ENCODE results near the gene TMEM150B.

TMEM150B gene

GRCh38 chr19:55303477-55303876, 21.7 kb downstream of the TMEM150B start:
- no peak overlapping the region for H3K4me3 Mint-ChIP-seq
- peaks cover 26% of the 10 kb centered on the region for H3K36me3 Mint-ChIP-seq (ENCODE audit: insufficient read depth)
- no peaks in the 10 kb centered on the region for H3K27me3 Mint-ChIP-seq
- H3K9me3 Mint-ChIP-seq = no peaks in the 10 kb centered on the region
- H3K27ac Mint-ChIP-seq = no peak overlapping the region
- peaks cover 4 to 24% of the 10 kb centered on the region in 2 donors for H3K4me1 Mint-ChIP-seq (ENCODE audit: low read depth in 2 of 2)
- ATAC-seq (replicated peaks) (no peak), DNase-seq (no peak)

GRCh38 chr19:55302318-55302703, 22.8 kb downstream of the TMEM150B start:
- H3K4me3 Mint-ChIP-seq = peak overlapping the region; percentile 75 to 84
- peaks cover 4 to 26% of the 10 kb centered on the region in 2 donors for H3K4me1 Mint-ChIP-seq (ENCODE audit: low read depth in 2 of 2)
- H3K36me3 Mint-ChIP-seq (ENCODE audit: insufficient read depth) = peaks cover 20% of the 10 kb centered on the region
- H3K9me3 Mint-ChIP-seq = no peaks in the 10 kb centered on the region
- peak overlapping the region; percentile 88 to 89 for H3K27ac Mint-ChIP-seq
- no peak for DNase-seq
- H3K27me3 Mint-ChIP-seq = no peaks in the 10 kb centered on the region
- no peak for ATAC-seq (replicated peaks)

- peak overlapping the region; percentile 75 to 84 for H3K4me3 Mint-ChIP-seq
- H3K27me3 Mint-ChIP-seq = no peaks in the 10 kb centered on the region
- peak; percentile 95 to 97 (median 96) for DNase-seq
- H3K4me1 Mint-ChIP-seq (ENCODE audit: low read depth in 2 of 2) = peaks cover 4 to 26% of the 10 kb centered on the region in 2 donors
- ATAC-seq (replicated peaks) = peak; percentile 76
- peaks cover 19% of the 10 kb centered on the region for H3K36me3 Mint-ChIP-seq (ENCODE audit: insufficient read depth)
- no peaks in the 10 kb centered on the region for H3K9me3 Mint-ChIP-seq
- H3K27ac Mint-ChIP-seq = peak overlapping the region; percentile 88 to 89
These were observed 23.5 kb downstream of the TMEM150B start for GRCh38 chr19:55301459-55302317.

GRCh38 chr19:55300886-55301458, 24.2 kb downstream of the TMEM150B start:
- Mint-ChIP-seq H3K36me3 (ENCODE audit: insufficient read depth) (peaks cover 19% of the 10 kb centered on the region), H3K4me3 (peak overlapping the region; percentile 75 to 84), H3K9me3 (no peaks in the 10 kb centered on the region), H3K27ac (peak overlapping the region in 1 of 2 donors; percentile 90), H3K27me3 (no peaks in the 10 kb centered on the region), H3K4me1 (ENCODE audit: low read depth in 2 of 2) (peaks cover 4 to 28% of the 10 kb centered on the region in 2 donors)
- DNase-seq = no peak
- no peak for ATAC-seq (replicated peaks)

- Mint-ChIP-seq H3K27me3 (no peaks in the 10 kb centered on the region), H3K4me3 (peak overlapping the region in 1 of 2 donors; percentile 28), H3K9me3 (no peaks in the 10 kb centered on the region), H3K36me3 (ENCODE audit: insufficient read depth) (peaks cover 19% of the 10 kb centered on the region), H3K27ac (peak overlapping the region in 1 of 2 donors; percentile 90), H3K4me1 (ENCODE audit: low read depth in 2 of 2) (peaks cover 4 to 25% of the 10 kb centered on the region in 2 donors)
- DNase-seq (no peak), ATAC-seq (replicated peaks) (no peak)
These were observed 25.1 kb downstream of the TMEM150B start for GRCh38 chr19:55299991-55300390.

GRCh38 chr19:55297267-55297666, 27.9 kb downstream of the TMEM150B start:
- Mint-ChIP-seq H3K36me3 (ENCODE audit: insufficient read depth) (peaks cover 24% of the 10 kb centered on the region), H3K4me3 (no peak overlapping the region), H3K27me3 (no peaks in the 10 kb centered on the region), H3K9me3 (no peaks in the 10 kb centered on the region), H3K4me1 (ENCODE audit: low read depth in 2 of 2) (peaks cover 4 to 25% of the 10 kb centered on the region in 2 donors), H3K27ac (peak overlapping the region in 1 of 2 donors; percentile 15)
- DNase-seq (no peak), ATAC-seq (replicated peaks) (no peak)

- no peaks in the 10 kb centered on the region for H3K27me3 Mint-ChIP-seq
- no peaks in the 10 kb centered on the region for H3K36me3 Mint-ChIP-seq (ENCODE audit: insufficient read depth)
- DNase-seq (no peak), ATAC-seq (replicated peaks) (no peak)
- H3K27ac Mint-ChIP-seq = no peak overlapping the region
- H3K4me1 Mint-ChIP-seq (ENCODE audit: low read depth in 2 of 2) = peaks cover 5 to 7% of the 10 kb centered on the region in 2 donors
- no peaks in the 10 kb centered on the region for H3K9me3 Mint-ChIP-seq
- H3K4me3 Mint-ChIP-seq = no peak overlapping the region
These were observed 35.9 kb downstream of the TMEM150B start for GRCh38 chr19:55289117-55289796.

- no peaks in the 10 kb centered on the region for H3K9me3 Mint-ChIP-seq
- no peak for DNase-seq
- peak overlapping the region in 1 of 2 donors; percentile 25 for H3K27ac Mint-ChIP-seq
- ATAC-seq (replicated peaks) = no peak
- H3K27me3 Mint-ChIP-seq = no peaks in the 10 kb centered on the region
- H3K4me1 Mint-ChIP-seq (ENCODE audit: low read depth in 2 of 2) = peaks cover 14 to 15% of the 10 kb centered on the region in 2 donors
- no peak overlapping the region for H3K4me3 Mint-ChIP-seq
- H3K36me3 Mint-ChIP-seq (ENCODE audit: insufficient read depth) = no peaks in the 10 kb centered on the region
These were observed 37.6 kb downstream of the TMEM150B start for GRCh38 chr19:55287361-55288079.

GRCh38 chr19:55285229-55285890, 39.8 kb downstream of the TMEM150B start:
- peaks cover 15 to 16% of the 10 kb centered on the region in 2 donors for H3K4me1 Mint-ChIP-seq (ENCODE audit: low read depth in 2 of 2)
- DNase-seq = no peak

GRCh38 chr19:55284405-55285058, 40.6 kb downstream of the TMEM150B start:
- Mint-ChIP-seq H3K4me3 (peak overlapping the region; percentile 48 to 62), H3K27ac (peak overlapping the region; percentile 62 to 66), H3K9me3 (no peaks in the 10 kb centered on the region), H3K27me3 (no peaks in the 10 kb centered on the region), H3K4me1 (ENCODE audit: low read depth in 2 of 2) (peaks cover 21 to 24% of the 10 kb centered on the region in 2 donors), H3K36me3 (ENCODE audit: insufficient read depth) (peaks cover 13% of the 10 kb centered on the region)
- ATAC-seq (replicated peaks) (no peak), DNase-seq (no peak)

More at GRCh38 chr19:55285229-55285890, 39.8 kb downstream of the TMEM150B start:
- peaks cover 6% of the 10 kb centered on the region for H3K36me3 Mint-ChIP-seq (ENCODE audit: insufficient read depth)
- peak overlapping the region; percentile 48 to 62 for H3K4me3 Mint-ChIP-seq
- no peak for ATAC-seq (replicated peaks)
- no peaks in the 10 kb centered on the region for H3K27me3 Mint-ChIP-seq
- H3K27ac Mint-ChIP-seq = peak overlapping the region; percentile 62 to 66
- no peaks in the 10 kb centered on the region for H3K9me3 Mint-ChIP-seq

- H3K4me1 Mint-ChIP-seq (ENCODE audit: low read depth in 2 of 2) = peaks cover 22 to 28% of the 10 kb centered on the region in 2 donors
- no peaks in the 10 kb centered on the region for H3K9me3 Mint-ChIP-seq
- ATAC-seq (replicated peaks) (no peak), DNase-seq (peak; percentile 35 to 49 (median 46))
- H3K27ac Mint-ChIP-seq = peak within 1 kb of the TSS; percentile 66 to 81
- no peaks in the 10 kb centered on the region for H3K27me3 Mint-ChIP-seq
- H3K4me3 Mint-ChIP-seq = peak within 1 kb of the TSS; percentile 62 to 65
- H3K36me3 Mint-ChIP-seq (ENCODE audit: insufficient read depth) = peaks cover 13% of the 10 kb centered on the region
These were observed 41.4 kb downstream of the TMEM150B start, which contains the start of gene BRSK1 for GRCh38 chr19:55283548-55284377. Gene BRSK1, plus strand, starts transcription at chr19:55283997. Its CDS starts 446 bp downstream, at chr19:55284443.
